IMR-90 (cell line): Measurements from ENCODE around the gene CCM2. TPM values are rescaled to one million over a fixed set of nuclear protein-coding genes. Genes with fewer than 3 reads are reported as not detected.

Source experiments
- ATAC-seq: fragments of 200-7000 bp; cut with Tn5 transposase; 2 replicates; pipeline ENCODE4 v1.9.1; 2020; ENCODE audit warnings: low read depth, mild to moderate bottlenecking, moderate library complexity
- BruUV-seq: library from RNA; stranded (reverse); fragments of 400-500 nt; replicated peaks from 2 replicates; lab custom pipeline; 2021; lab: Mats Ljungman, UMichigan
- CTCF ChIA-PET: fragments of 300-600 bp; formaldehyde crosslinking; extraction: SDS; loops from one replicate; lab custom pipeline; 2021; ENCODE audit warnings: antibody characterized with exemption; lab: Yijun Ruan, JAX
- POLR2A ChIA-PET: fragments of 300-600 bp; sonication (Branson Sonifier 250); formaldehyde crosslinking; loops from one replicate; lab custom pipeline; 2022; ENCODE audit warnings: antibody characterized with exemption; ENCODE audit not compliant: unreplicated experiment; lab: Charles Lee
- DNase-seq: peaks from one replicate; pipeline ENCODE4 v3.0.0; 2013
- H2AFZ ChIP-seq: replicated peaks from 2 replicates; pipeline ENCODE3; 2013; ENCODE audit warnings: low read length, mild to moderate bottlenecking; ENCODE audit not compliant: poor library complexity
- H2AK5ac ChIP-seq: 2 replicates; pipeline ENCODE4 v1.6.1; 2013; ENCODE audit warnings: low read depth, low read length, inconsistent platforms
- H2AK9ac ChIP-seq: replicated peaks from 2 replicates; pipeline ENCODE3; 2013; ENCODE audit warnings: mild to moderate bottlenecking, low read depth, low read length, moderate library complexity; ENCODE audit not compliant: poor library complexity
- H2BK120ac ChIP-seq: 2 replicates; pipeline ENCODE4 v1.6.1; 2013; ENCODE audit warnings: low read depth, low read length, inconsistent platforms
- H2BK15ac ChIP-seq: 3 replicates; pipeline ENCODE4 v1.6.1; 2013; ENCODE audit warnings: low read depth, low read length, inconsistent platforms
- H2BK20ac ChIP-seq: 2 replicates; pipeline ENCODE4 v1.6.1; 2013; ENCODE audit warnings: low read depth, mild to moderate bottlenecking, inconsistent platforms, low read length, moderate library complexity
- H2BK5ac ChIP-seq: 2 replicates; pipeline ENCODE4 v1.6.1; 2013; ENCODE audit warnings: mild to moderate bottlenecking, low read depth, low read length, inconsistent platforms; ENCODE audit not compliant: poor library complexity, severe bottlenecking
- H3K14ac ChIP-seq: replicated peaks from 2 replicates; pipeline ENCODE4 v1.6.1; 2013; ENCODE audit warnings: low read depth, low read length, inconsistent platforms
- H3K18ac ChIP-seq: 2 replicates; pipeline ENCODE4 v1.6.1; 2013; ENCODE audit warnings: low read depth, low read length, control low read depth
- H3K23ac ChIP-seq: 2 replicates; pipeline ENCODE4 v1.6.1; 2013; ENCODE audit warnings: low read depth, low read length, inconsistent platforms
- H3K27ac ChIP-seq: 2 replicates; pipeline ENCODE4 v1.5.1; 2013; ENCODE audit warnings: mild to moderate bottlenecking, control low read depth, low read length; ENCODE audit not compliant: insufficient read depth
- H3K27me3 ChIP-seq: 2 replicates; pipeline ENCODE4 v1.6.1; 2013; ENCODE audit warnings: low read length; ENCODE audit not compliant: control insufficient read depth, insufficient read depth
- H3K36me3 ChIP-seq: 2 replicates; pipeline ENCODE4 v1.6.1; 2013; ENCODE audit warnings: low read length, mixed read lengths; ENCODE audit not compliant: control insufficient read depth, insufficient read depth
- H3K4ac ChIP-seq: 2 replicates; pipeline ENCODE4 v1.6.1; 2013; ENCODE audit warnings: low read depth, low read length, inconsistent platforms
- H3K4me1 ChIP-seq: 2 replicates; pipeline ENCODE4 v1.6.1; 2013; ENCODE audit warnings: low read length, mixed read lengths; ENCODE audit not compliant: control insufficient read depth, insufficient read depth
- H3K4me2 ChIP-seq: 2 replicates; pipeline ENCODE4 v1.6.1; 2013; ENCODE audit warnings: low read depth, mild to moderate bottlenecking, control low read depth, low read length, moderate library complexity
- H3K4me3 ChIP-seq: 2 replicates; pipeline ENCODE4 v1.5.1; 2013; ENCODE audit warnings: low read depth, mild to moderate bottlenecking, control low read depth, low read length, moderate library complexity; ENCODE audit not compliant: insufficient read depth
- H3K56ac ChIP-seq: 2 replicates; pipeline ENCODE4 v1.6.1; 2013; ENCODE audit warnings: low read length, inconsistent platforms; ENCODE audit not compliant: insufficient read depth; ENCODE audit errors: extremely low read depth
- H3K79me1 ChIP-seq, 2 experiments: 2 replicates each; pipeline ENCODE4 v1.6.1; 2013; ENCODE audit warnings: low read length in 2 of 2, inconsistent platforms in 1 of 2, low read depth in 1 of 2
- H3K9ac ChIP-seq: 2 replicates; pipeline ENCODE4 v1.6.1; 2013; ENCODE audit warnings: low read depth, low read length, control low read depth
- H3K9me1 ChIP-seq: 2 replicates; pipeline ENCODE4 v1.6.1; 2013; ENCODE audit warnings: low read length, inconsistent platforms; ENCODE audit not compliant: insufficient read depth
- H3K9me3 ChIP-seq: 2 replicates; pipeline ENCODE4 v1.6.1; 2013; ENCODE audit warnings: low read length; ENCODE audit not compliant: control insufficient read depth, insufficient read depth
- H4K20me1 ChIP-seq: 2 replicates; pipeline ENCODE4 v1.6.1; 2013; ENCODE audit warnings: low read length, inconsistent platforms; ENCODE audit not compliant: insufficient read depth
- H4K5ac ChIP-seq: 2 replicates; pipeline ENCODE4 v1.6.1; 2013; ENCODE audit warnings: mild to moderate bottlenecking, low read depth, low read length, control low read depth
- H4K8ac ChIP-seq, 2 experiments: 2 replicates each; pipeline ENCODE4 v1.6.1; 2013; ENCODE audit warnings: low read depth in 2 of 2, low read length in 2 of 2, control low read depth in 1 of 2, inconsistent platforms in 1 of 2
- H4K91ac ChIP-seq: 2 replicates; pipeline ENCODE4 v1.6.1; 2013; ENCODE audit warnings: low read depth, low read length, inconsistent platforms; ENCODE audit not compliant: insufficient read depth
- BHLHE40 ChIP-seq: fragments of 150-350 bp; IDR thresholded peaks from 2 replicates; pipeline ENCODE4 v1.6.1; 2016; ENCODE audit warnings: mild to moderate bottlenecking, low read depth, low read length
- CEBPB ChIP-seq: IDR thresholded peaks from 2 replicates; pipeline ENCODE4 v1.6.1; 2012; ENCODE audit warnings: low read depth, low read length, improper control_type of control experiment
- CHD1 ChIP-seq: IDR thresholded peaks from 2 replicates; pipeline ENCODE4 v1.6.1; 2012; ENCODE audit warnings: low read depth, low read length, improper control_type of control experiment
- CTCF ChIP-seq: conservative IDR thresholded peaks from 2 replicates; pipeline ENCODE4 v1.5.1; 2012; ENCODE audit warnings: mild to moderate bottlenecking, low read depth, low read length, improper control_type of control experiment
- ELK1 ChIP-seq: fragments of 150-350 bp; IDR thresholded peaks from 2 replicates; pipeline ENCODE4 v1.6.1; 2016; ENCODE audit warnings: low read depth, mild to moderate bottlenecking, low read length, moderate library complexity, borderline replicate concordance
- FOS ChIP-seq: fragments of 150-350 bp; IDR thresholded peaks from 2 replicates; pipeline ENCODE4 v1.6.1; 2016; ENCODE audit warnings: low read depth, low read length
- MAFK ChIP-seq: IDR thresholded peaks from 2 replicates; pipeline ENCODE4 v1.6.1; 2012; ENCODE audit warnings: low read depth, low read length, improper control_type of control experiment
- MAZ ChIP-seq: IDR thresholded peaks from 2 replicates; pipeline ENCODE4 v1.6.1; 2012; ENCODE audit warnings: low read depth, mild to moderate bottlenecking, low read length, improper control_type of control experiment, moderate library complexity, borderline replicate concordance
- MXI1 ChIP-seq: IDR thresholded peaks from 2 replicates; pipeline ENCODE4 v1.6.1; 2012; ENCODE audit warnings: low read depth, mild to moderate bottlenecking, low read length, moderate library complexity, borderline replicate concordance
- NFE2L2 ChIP-seq: fragments of 150-350 bp; IDR thresholded peaks from 2 replicates; pipeline ENCODE4 v1.6.1; 2016; ENCODE audit warnings: low read depth, mild to moderate bottlenecking, low read length
- POLR2A ChIP-seq: IDR thresholded peaks from 2 replicates; pipeline ENCODE4 v1.6.1; 2012; ENCODE audit warnings: mild to moderate bottlenecking, low read depth, low read length
- RAD21 ChIP-seq: IDR thresholded peaks from 2 replicates; pipeline ENCODE4 v1.6.1; 2012; ENCODE audit warnings: low read length, improper control_type of control experiment
- RCOR1 ChIP-seq: IDR thresholded peaks from 2 replicates; pipeline ENCODE4 v1.6.1; 2012; ENCODE audit warnings: mild to moderate bottlenecking, low read length, improper control_type of control experiment; ENCODE audit not compliant: insufficient replicate concordance
- RFX5 ChIP-seq: IDR thresholded peaks from 2 replicates; pipeline ENCODE4 v1.8.0; 2012; ENCODE audit warnings: low read depth, mild to moderate bottlenecking, low read length, moderate library complexity
- SMC3 ChIP-seq: fragments of 150-350 bp; IDR thresholded peaks from 2 replicates; pipeline ENCODE4 v1.6.1; 2016; ENCODE audit warnings: low read depth, mild to moderate bottlenecking, antibody characterized with exemption, low read length, moderate library complexity
- USF2 ChIP-seq: fragments of 150-350 bp; IDR thresholded peaks from 2 replicates; pipeline ENCODE4 v1.6.1; 2017; ENCODE audit warnings: mild to moderate bottlenecking, antibody characterized with exemption, low read length, low read depth
- WGBS, 2 experiments: methylation state at CpG; one replicate each; pipeline versions ENCODE4 v1.1.5 to v1.1.7; 2013; ENCODE audit warnings: missing lambda C conversion rate in 2 of 2; ENCODE audit not compliant: insufficient read length in 1 of 2; ENCODE audit errors: extremely low coverage in 2 of 2; 5-methylcytosine and 5-hydroxymethylcytosine counted together
- dilution Hi-C: fragments of 300-500 bp; cut with HindIII; formaldehyde crosslinking; loops from one replicate; pipeline ENCODE4 v1.14.3; 2018; ENCODE audit warnings: low sequenced_read_pairs; ENCODE audit not compliant: unreplicated experiment
- in situ Hi-C: fragments of 300-500 bp; cut with MboI; formaldehyde crosslinking; loops from 3 replicates; pipeline ENCODE4 v1.14.3; 2019; ENCODE audit warnings: low sequenced_read_pairs, inconsistent platforms, mixed read lengths
- intact Hi-C: fragments of 100-400 bp; cut with micrococcal nuclease; formaldehyde crosslinking; loops from 2 replicates; pipeline ENCODE4 v1.10.0; 2022
- polyA plus RNA-seq, 3 experiments: library from polyadenylated mRNA; depleted of rRNA; stranded (reverse); fragments of >200 nt; gene quantifications; 2 replicates each; pipeline ENCODE4 v1.2.3, GENCODE V29; 2012; ENCODE audit warnings: low replicate concordance in 1 of 3
- total RNA-seq: library from RNA; depleted of rRNA; stranded (reverse); fragments of >200 nt; gene quantifications from 2 replicates; pipeline ENCODE4 v1.2.3, GENCODE V29; 2012

CCM2 gene
- total and polyA plus RNA-seq, 2 of the 4 experiments (the other 2 are of a cell fraction) = 65.2 to 78.5 TPM

- dilution Hi-C loops = no loop called here
- ATAC-seq (no peak), DNase-seq (no peak)
- ChIA-PET POLR2A (no interaction called here), CTCF (no interaction called here)
- H4K5ac ChIP-seq = no peak overlapping the region
- TF ChIP-seq CHD1 = no peak
- TF ChIP-seq RCOR1 = no peak
- TF ChIP-seq FOS = no peak
- TF ChIP-seq USF2 = no peak
- TF ChIP-seq RFX5 = no peak
- no peak for TF ChIP-seq MXI1
- TF ChIP-seq MAFK = no peak
- TF ChIP-seq POLR2A = no peak
- TF ChIP-seq RAD21 = no peak
- no peak for TF ChIP-seq CEBPB
- no peak for TF ChIP-seq ELK1
- no peak for TF ChIP-seq CTCF
- no peak for TF ChIP-seq BHLHE40
- no peak for TF ChIP-seq SMC3
- TF ChIP-seq MAZ = no peak
- TF ChIP-seq NFE2L2 = no peak
- no peak overlapping the region for H2BK20ac ChIP-seq
- no peak overlapping the region for H2BK15ac ChIP-seq
- H2BK5ac ChIP-seq = no peak overlapping the region
- BruUV-seq = no TSS peak
- no peak overlapping the region for H3K18ac ChIP-seq
- no peak overlapping the region for H3K56ac ChIP-seq
- H3K36me3 ChIP-seq = no peaks in the 10 kb centered on the region
- no peak overlapping the region for H3K14ac ChIP-seq
- no peaks in the 10 kb centered on the region for H3K9me3 ChIP-seq
- H3K4me3 ChIP-seq = no peak overlapping the region
- no peaks in the 10 kb centered on the region for H3K9me1 ChIP-seq
- H4K20me1 ChIP-seq = no peaks in the 10 kb centered on the region
- in situ Hi-C loops = no loop called here
- H4K8ac ChIP-seq = no peak overlapping the region
- H4K91ac ChIP-seq = no peak overlapping the region
- no peak overlapping the region for H3K9ac ChIP-seq
- no peak overlapping the region for H3K23ac ChIP-seq
- no peak overlapping the region for H3K4ac ChIP-seq
- peak overlapping the region; percentile 28 for H2AK9ac ChIP-seq
- H3K79me1 ChIP-seq = no peaks in the 10 kb centered on the region
- WGBS, 2 experiments = 85% methylated on average over 9 of the region's 18 CpGs; no CpG with 5 or more reads in 1 of the 2 experiments
- H2BK120ac ChIP-seq = no peak overlapping the region
- peak overlapping the region; percentile 11 for H2AFZ ChIP-seq
- no peak overlapping the region for H3K27ac ChIP-seq
- no peak overlapping the region for H3K4me2 ChIP-seq
- intact Hi-C loops = no loop called here
- H3K27me3 ChIP-seq = peaks cover 10% of the 10 kb centered on the region; the same call in 1 of the 2 replicates
- no peak overlapping the region for H2AK5ac ChIP-seq
- H3K4me1 ChIP-seq = no peaks in the 10 kb centered on the region
Measured at GRCh38 chr7:44970523-44971051, 29.4 kb upstream of the CCM2 start.
